Breast epithelium (tissue), 4 donors: ENCODE data around the gene FCN3. TPM values are rescaled to one million over a fixed set of nuclear protein-coding genes. Genes with fewer than 3 reads are reported as not detected.

ENCODE experiments used
- DNase-seq, 2 donors: peaks; one replicate each; pipeline ENCODE4 v3.0.0-alpha.2; 2019; ENCODE audit warnings: low spot score in 2 of 2
- H3K27ac ChIP-seq, 2 donors: fragments of 200-600 bp; sonication (generic) in 1 of 2; one replicate each; pipeline ENCODE4 v1.5.1; 2016 to 2019; ENCODE audit warnings: mild to moderate bottlenecking in 1 of 2
- H3K27me3 ChIP-seq, 2 donors: fragments of 200-600 bp; sonication (generic) in 1 of 2; one replicate each; pipeline versions ENCODE4 v1.5.1 to v1.6.0; 2017 to 2019; ENCODE audit warnings: control low read depth in 1 of 2, mild to moderate bottlenecking in 1 of 2
- H3K36me3 ChIP-seq: fragments of 200-600 bp; one replicate; pipeline ENCODE4 v1.5.1; 2019
- H3K4me1 ChIP-seq, 2 donors: fragments of 200-600 bp; sonication (generic); one replicate each; pipeline ENCODE4 v1.5.1; 2016 to 2019; ENCODE audit warnings: control low read depth in 1 of 2
- H3K4me3 ChIP-seq, 3 donors: fragments of 200-600 bp; sonication (generic); 1 replicate in 2 of 3; 2 replicates in 1 of 3; pipeline ENCODE4 v1.5.1; 2016 to 2019; ENCODE audit warnings: mild to moderate bottlenecking in 3 of 3, moderate library complexity in 2 of 3
- H3K9me3 ChIP-seq, 2 donors: fragments of 200-600 bp; sonication (generic) in 1 of 2; one replicate each; pipeline ENCODE4 v1.5.1; 2016 to 2019; ENCODE audit warnings: control low read depth in 1 of 2
- CTCF ChIP-seq, 3 donors: fragments of 450-650 bp; IDR thresholded peaks; one replicate each; pipeline ENCODE4 v1.5.1; 2016 to 2017; ENCODE audit warnings: antibody characterized with exemption in 3 of 3, mild to moderate bottlenecking in 3 of 3, moderate library complexity in 3 of 3
- POLR2A ChIP-seq: fragments of 450-650 bp; IDR thresholded peaks from one replicate; pipeline ENCODE4 v1.6.1; 2016; ENCODE audit warnings: antibody characterized with exemption, mild to moderate bottlenecking, moderate library complexity
- POLR2AphosphoS5 ChIP-seq, 3 donors: sonication (generic); formaldehyde crosslinking; IDR thresholded peaks; one replicate each; pipeline ENCODE4 v1.6.1; 2017; ENCODE audit warnings: antibody characterized with exemption in 3 of 3
- intact Hi-C: fragments of 100-400 bp; cut with DNase I; formaldehyde crosslinking; loops from one replicate; pipeline ENCODE4 v1.15.1; 2023; ENCODE audit warnings: low total_unique reads
- total RNA-seq, 3 donors: library from RNA; depleted of rRNA; stranded (reverse); fragments of >200 nt; gene quantifications; one replicate each; pipeline ENCODE4 v1.1.0, GENCODE V29; 2016

Gene FCN3
- total RNA-seq, 3 donors from 2014 or later, result 6.0 to 10.5 (median 7.4) TPM

GRCh38 chr1:27379564-27380122 is 5.0 kb upstream of the FCN3 start:
- Histone ChIP-seq H3K27ac (peak overlapping the region; percentile 68 to 76), H3K36me3 (no peaks in the 10 kb centered on the region), H3K4me3 (no peak overlapping the region), H3K4me1 (peaks cover 9 to 24% of the 10 kb centered on the region in 2 donors), H3K9me3 (no peaks in the 10 kb centered on the region), H3K27me3 (no peaks in the 10 kb centered on the region)
- DNase-seq, result no peak
- no peak for TF ChIP-seq POLR2AphosphoS5 (IDR thresholded peaks at IDR 0.05)
- peak in 1 of 3 donors; percentile 12 for TF ChIP-seq CTCF (IDR thresholded peaks at IDR 0.05)
- TF ChIP-seq POLR2A, result no peak
- intact Hi-C loops, result no loop called here

- TF ChIP-seq POLR2AphosphoS5 (IDR thresholded peaks at IDR 0.05) (no peak), POLR2A (no peak), CTCF (IDR thresholded peaks at IDR 0.05) (no peak)
- H3K4me3 ChIP-seq, result no peak overlapping the region
- H3K4me1 ChIP-seq, result peaks cover 9 to 24% of the 10 kb centered on the region in 2 donors
- peak overlapping the region in 1 of 2 donors; percentile 76 for H3K27ac ChIP-seq
- H3K36me3 ChIP-seq, result no peaks in the 10 kb centered on the region
- H3K9me3 ChIP-seq, result no peaks in the 10 kb centered on the region
- peak in 1 of 2 donors; percentile 63 for DNase-seq
- H3K27me3 ChIP-seq, result no peaks in the 10 kb centered on the region
- intact Hi-C loops, result no loop called here
Measured at GRCh38 chr1:27377760-27378495, 3.3 kb upstream of the FCN3 start.

- peak overlapping the region in 1 of 2 donors; percentile 22 for H3K27ac ChIP-seq
- H3K9me3 ChIP-seq, result no peaks in the 10 kb centered on the region
- H3K4me1 ChIP-seq, result peaks cover 0 to 10% of the 10 kb centered on the region in 2 donors
- no peaks in the 10 kb centered on the region for H3K27me3 ChIP-seq
- TF ChIP-seq POLR2A, result no peak
- no peak for TF ChIP-seq POLR2AphosphoS5 (IDR thresholded peaks at IDR 0.05)
- no peak for TF ChIP-seq CTCF (IDR thresholded peaks at IDR 0.05)
- H3K4me3 ChIP-seq, result no peak overlapping the region
- H3K36me3 ChIP-seq, result no peaks in the 10 kb centered on the region
- no peak for DNase-seq
- intact Hi-C loops, result no loop called here
Measured at GRCh38 chr1:27372808-27373690, 1.6 kb downstream of the FCN3 start.

- TF ChIP-seq POLR2A (no peak), CTCF (IDR thresholded peaks at IDR 0.05) (no peak), POLR2AphosphoS5 (IDR thresholded peaks at IDR 0.05) (no peak)
- Histone ChIP-seq H3K27ac (no peak overlapping the region), H3K4me3 (no peak overlapping the region), H3K27me3 (no peaks in the 10 kb centered on the region), H3K4me1 (peaks cover 4 to 19% of the 10 kb centered on the region in 2 donors), H3K9me3 (no peaks in the 10 kb centered on the region), H3K36me3 (no peaks in the 10 kb centered on the region)
- DNase-seq, result no peak
- intact Hi-C loops, result no loop called here
Measured at GRCh38 chr1:27372022-27372807, 2.4 kb downstream of the FCN3 start.
